ENCODE results near the gene LZTS2.

DNA sequence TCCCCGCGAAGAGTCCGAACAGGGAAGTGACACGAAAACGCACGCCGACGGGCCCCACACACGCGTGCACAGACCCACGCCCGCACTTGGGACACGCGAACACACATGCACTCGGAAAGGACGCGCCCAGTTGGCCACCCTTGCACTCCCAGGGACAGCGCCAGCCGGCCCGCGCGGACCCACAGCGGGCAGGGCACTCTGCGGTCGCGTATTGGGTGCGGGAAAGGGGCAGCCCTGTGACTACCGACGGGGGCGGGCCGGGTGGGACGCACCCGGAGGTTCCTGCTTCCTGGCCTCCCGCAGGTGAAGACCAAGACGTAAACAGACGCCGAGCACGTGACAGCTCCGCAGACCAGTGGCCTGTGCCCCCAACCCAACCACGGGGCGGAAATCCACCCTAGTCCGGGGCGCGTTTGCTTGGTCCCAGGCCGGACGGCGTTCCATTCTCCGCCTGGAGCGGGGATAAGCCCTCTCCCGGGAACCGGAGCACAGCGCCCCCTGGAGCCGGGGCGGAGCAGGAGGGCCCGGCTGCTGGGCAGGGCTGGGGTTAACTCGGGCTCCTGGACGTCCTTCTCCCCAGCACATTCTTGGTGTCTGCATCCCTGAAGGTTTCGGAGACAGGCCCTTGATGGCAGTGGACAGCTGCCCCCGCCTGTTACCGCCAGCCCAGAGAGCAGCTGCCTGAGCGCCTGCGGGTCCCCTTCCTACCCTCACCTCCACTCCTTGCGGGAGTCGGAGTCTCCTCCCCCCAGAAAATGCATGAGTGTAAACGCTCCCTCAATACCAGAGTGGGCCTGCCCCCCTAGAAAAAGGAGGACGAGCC lies 2.0 kb upstream of the LZTS2 start:
- TF ChIP-seq, protein P1, sequence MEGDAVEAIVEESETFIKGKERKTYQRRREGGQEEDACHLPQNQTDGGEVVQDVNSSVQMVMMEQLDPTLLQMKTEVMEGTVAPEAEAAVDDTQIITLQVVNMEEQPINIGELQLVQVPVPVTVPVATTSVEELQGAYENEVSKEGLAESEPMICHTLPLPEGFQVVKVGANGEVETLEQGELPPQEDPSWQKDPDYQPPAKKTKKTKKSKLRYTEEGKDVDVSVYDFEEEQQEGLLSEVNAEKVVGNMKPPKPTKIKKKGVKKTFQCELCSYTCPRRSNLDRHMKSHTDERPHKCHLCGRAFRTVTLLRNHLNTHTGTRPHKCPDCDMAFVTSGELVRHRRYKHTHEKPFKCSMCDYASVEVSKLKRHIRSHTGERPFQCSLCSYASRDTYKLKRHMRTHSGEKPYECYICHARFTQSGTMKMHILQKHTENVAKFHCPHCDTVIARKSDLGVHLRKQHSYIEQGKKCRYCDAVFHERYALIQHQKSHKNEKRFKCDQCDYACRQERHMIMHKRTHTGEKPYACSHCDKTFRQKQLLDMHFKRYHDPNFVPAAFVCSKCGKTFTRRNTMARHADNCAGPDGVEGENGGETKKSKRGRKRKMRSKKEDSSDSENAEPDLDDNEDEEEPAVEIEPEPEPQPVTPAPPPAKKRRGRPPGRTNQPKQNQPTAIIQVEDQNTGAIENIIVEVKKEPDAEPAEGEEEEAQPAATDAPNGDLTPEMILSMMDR (IDR thresholded peaks at IDR 0.05), result peak; percentile 85 to 96 (median 87)
- TF ChIP-seq POLR2A (IDR thresholded peaks at IDR 0.05), result peak in 2 of 4 donors; percentile 6 to 27
